OCI-LY1 (cell line): ENCODE results near the gene CLASP2.

Experiments used
- EZH2 ChIP-seq: fragments of 200-600 bp; sonication (generic), shearing (Covaris generic); IDR thresholded peaks from 2 replicates; pipeline ENCODE4 v1.8.0; 2017; ENCODE audit warnings: borderline replicate concordance, mixed run types, mild to moderate bottlenecking, antibody characterized with exemption, low read length, moderate library complexity, mixed read lengths
- TF ChIP-seq, protein P1 (sequence below): fragments of 200-600 bp; sonication (generic), shearing (Covaris generic); IDR thresholded peaks from 2 replicates; pipeline ENCODE4 v1.5.1; 2017; ENCODE audit warnings: mild to moderate bottlenecking, antibody characterized with exemption, low read length, moderate library complexity, mixed read lengths

GRCh38 chr3:33543601-33544000 is 174.5 kb downstream of the CLASP2 start:
- TF ChIP-seq, protein P1, sequence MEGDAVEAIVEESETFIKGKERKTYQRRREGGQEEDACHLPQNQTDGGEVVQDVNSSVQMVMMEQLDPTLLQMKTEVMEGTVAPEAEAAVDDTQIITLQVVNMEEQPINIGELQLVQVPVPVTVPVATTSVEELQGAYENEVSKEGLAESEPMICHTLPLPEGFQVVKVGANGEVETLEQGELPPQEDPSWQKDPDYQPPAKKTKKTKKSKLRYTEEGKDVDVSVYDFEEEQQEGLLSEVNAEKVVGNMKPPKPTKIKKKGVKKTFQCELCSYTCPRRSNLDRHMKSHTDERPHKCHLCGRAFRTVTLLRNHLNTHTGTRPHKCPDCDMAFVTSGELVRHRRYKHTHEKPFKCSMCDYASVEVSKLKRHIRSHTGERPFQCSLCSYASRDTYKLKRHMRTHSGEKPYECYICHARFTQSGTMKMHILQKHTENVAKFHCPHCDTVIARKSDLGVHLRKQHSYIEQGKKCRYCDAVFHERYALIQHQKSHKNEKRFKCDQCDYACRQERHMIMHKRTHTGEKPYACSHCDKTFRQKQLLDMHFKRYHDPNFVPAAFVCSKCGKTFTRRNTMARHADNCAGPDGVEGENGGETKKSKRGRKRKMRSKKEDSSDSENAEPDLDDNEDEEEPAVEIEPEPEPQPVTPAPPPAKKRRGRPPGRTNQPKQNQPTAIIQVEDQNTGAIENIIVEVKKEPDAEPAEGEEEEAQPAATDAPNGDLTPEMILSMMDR: no peak
- no peak for TF ChIP-seq EZH2
